Stimulated activated CD8-positive, alpha-beta memory T cell treated with anti-CD3 and anti-CD28 coated beads, Interleukin-15, amount 100 ng/mL, for 24 hours (primary cell): ENCODE results near the gene PRAMEF7.
"Not testable (repeated sequence)": the region's sequence is repeated elsewhere in the genome, so short reads cannot be mapped to it uniquely, and the experiment has no call there.

Experiments used
- DNase-seq: peaks from one replicate; pipeline ENCODE4 v3.0.0-alpha.2; 2020; ENCODE audit warnings: low read depth

PRAMEF7 gene

GRCh38 chr1:12916310-12916709 lies at the start of gene PRAMEF7:
Gene PRAMEF7, plus strand, starts transcription at chr1:12916610. Its CDS starts 1,083 bp downstream, at chr1:12917693.
- not testable (repeated sequence) for DNase-seq

GRCh38 chr1:12878453-12878852 lies 38.0 kb upstream of the PRAMEF7 start:
- not testable (repeated sequence) for DNase-seq

DNA sequence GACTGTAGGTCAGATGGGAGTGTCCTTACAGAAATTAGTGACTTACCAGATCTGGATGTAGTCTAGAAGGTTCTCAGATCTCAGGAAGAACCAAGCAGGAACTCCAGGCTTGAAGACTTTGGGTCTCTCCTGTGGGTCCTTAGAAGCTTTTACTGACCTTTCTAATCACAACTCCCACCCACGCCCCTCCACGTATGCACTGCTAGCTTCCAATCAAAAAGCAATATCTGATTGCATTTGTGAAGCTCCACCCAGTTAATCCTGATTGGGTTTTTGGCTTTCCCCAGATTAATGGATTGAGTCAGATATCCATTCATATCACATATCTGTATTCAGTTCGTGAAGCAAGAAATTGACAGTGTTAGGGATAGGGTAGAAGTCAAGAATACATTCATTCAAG lies 30.3 kb upstream of the PRAMEF7 start, which contains the start of gene PRAMEF4:
Gene PRAMEF4, minus strand, starts transcription at position 101 of the 400 bp plus-strand sequence. CDS start 2,807 bp downstream, outside the sequence.
- not testable (repeated sequence) for DNase-seq

- not testable (repeated sequence) for DNase-seq
Observed at GRCh38 chr1:12898170-12898569, 18.2 kb upstream of the PRAMEF7 start, which contains the start of gene PRAMEF10. Gene PRAMEF10, minus strand, starts transcription at chr1:12898270. Its CDS starts 2,423 bp downstream, at chr1:12895847.

DNA sequence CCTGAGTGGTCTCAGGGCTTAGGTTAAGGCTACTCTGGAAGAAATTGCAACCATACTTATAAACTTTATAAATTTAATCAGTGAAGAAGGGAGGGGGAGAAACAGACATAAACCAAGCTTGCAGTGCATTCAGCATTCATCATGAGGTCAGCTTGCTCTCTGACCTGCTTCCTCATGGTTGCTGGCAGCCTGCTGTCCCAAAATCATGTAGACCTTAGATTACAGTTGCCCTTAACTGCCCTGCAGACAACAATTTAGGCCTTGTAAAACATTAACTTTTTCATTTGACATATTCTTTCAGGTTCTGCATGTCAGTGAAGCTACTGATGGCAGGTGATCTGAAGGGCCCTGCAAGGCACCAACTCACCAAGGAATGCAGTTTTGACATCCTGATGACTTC lies 17.2 kb upstream of the PRAMEF7 start:
- DNase-seq, result not testable (repeated sequence)

- DNase-seq, result not testable (repeated sequence)
Observed at GRCh38 chr1:12903793-12904572, 12.4 kb upstream of the PRAMEF7 start.

DNA sequence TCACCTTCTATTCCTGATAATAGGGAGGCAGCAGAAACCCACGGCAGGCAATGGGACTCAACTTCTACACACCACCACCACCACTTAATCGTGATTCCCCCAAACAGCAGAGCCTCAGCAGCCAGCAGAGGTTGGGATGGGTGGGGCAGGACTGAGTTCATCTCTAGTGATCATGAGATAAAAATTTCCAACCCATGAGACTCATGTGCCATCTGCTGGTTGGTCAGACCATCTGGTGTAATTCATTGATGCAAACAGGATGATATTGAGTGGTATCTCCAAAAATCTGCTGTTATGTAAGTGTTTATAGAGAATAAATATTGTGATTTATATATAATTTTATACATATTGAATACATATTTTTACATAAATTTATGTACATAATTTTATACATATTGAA lies 5.3 kb downstream of the PRAMEF7 start:
- not testable (repeated sequence) for DNase-seq

GRCh38 chr1:12924368-12924767 lies 8.0 kb downstream of the PRAMEF7 start:
- DNase-seq, result not testable (repeated sequence)

- not testable (repeated sequence) for DNase-seq
Observed at GRCh38 chr1:12947480-12947879, 31.1 kb downstream of the PRAMEF7 start, which contains the start of gene PRAMEF6. Gene PRAMEF6, minus strand, starts transcription at chr1:12947580. Its CDS starts 5,062 bp downstream, at chr1:12942518.
